GM12878 (cell line): Measurements from ENCODE around the gene SLX9.

ENCODE experiments used
- CTCF ChIP-seq, 3 experiments: IDR thresholded peaks in 2 of 3; conservative IDR thresholded peaks in 1 of 3; 2 replicates each; pipeline ENCODE4 v1.5.1; 2011; ENCODE audit warnings: low read depth in 3 of 3, low read length in 3 of 3, mild to moderate bottlenecking in 3 of 3, control low read depth in 2 of 3, moderate library complexity in 2 of 3, inconsistent platforms in 1 of 3, mixed read lengths in 1 of 3; ENCODE audit not compliant: control insufficient read depth in 2 of 3, insufficient read depth in 1 of 3; ENCODE audit errors: extremely low read depth in 1 of 3
- PBX3 ChIP-seq: IDR thresholded peaks from 2 replicates; pipeline ENCODE4 v1.6.1; 2011; ENCODE audit warnings: mild to moderate bottlenecking, low read depth, low read length, moderate library complexity; ENCODE audit not compliant: insufficient replicate concordance
- POLR2A ChIP-seq: IDR thresholded peaks from 2 replicates; pipeline ENCODE4 v1.6.1; 2011; ENCODE audit warnings: low read depth, mild to moderate bottlenecking, low read length
- RELA ChIP-seq: fragments of 450-650 bp; IDR thresholded peaks from 2 replicates; pipeline ENCODE4 v1.8.0; 2014; ENCODE audit warnings: borderline replicate concordance; ENCODE audit not compliant: partially characterized antibody
- TF ChIP-seq, protein P1 (sequence below): fragments of 450-650 bp; IDR thresholded peaks from 2 replicates; pipeline ENCODE4 v1.6.1; 2017; ENCODE audit warnings: mild to moderate bottlenecking
- TF ChIP-seq, protein P2 (sequence below): fragments of 450-650 bp; IDR thresholded peaks from 2 replicates; pipeline ENCODE4 v1.6.1; 2016; ENCODE audit warnings: mild to moderate bottlenecking

- TF ChIP-seq, protein P1, sequence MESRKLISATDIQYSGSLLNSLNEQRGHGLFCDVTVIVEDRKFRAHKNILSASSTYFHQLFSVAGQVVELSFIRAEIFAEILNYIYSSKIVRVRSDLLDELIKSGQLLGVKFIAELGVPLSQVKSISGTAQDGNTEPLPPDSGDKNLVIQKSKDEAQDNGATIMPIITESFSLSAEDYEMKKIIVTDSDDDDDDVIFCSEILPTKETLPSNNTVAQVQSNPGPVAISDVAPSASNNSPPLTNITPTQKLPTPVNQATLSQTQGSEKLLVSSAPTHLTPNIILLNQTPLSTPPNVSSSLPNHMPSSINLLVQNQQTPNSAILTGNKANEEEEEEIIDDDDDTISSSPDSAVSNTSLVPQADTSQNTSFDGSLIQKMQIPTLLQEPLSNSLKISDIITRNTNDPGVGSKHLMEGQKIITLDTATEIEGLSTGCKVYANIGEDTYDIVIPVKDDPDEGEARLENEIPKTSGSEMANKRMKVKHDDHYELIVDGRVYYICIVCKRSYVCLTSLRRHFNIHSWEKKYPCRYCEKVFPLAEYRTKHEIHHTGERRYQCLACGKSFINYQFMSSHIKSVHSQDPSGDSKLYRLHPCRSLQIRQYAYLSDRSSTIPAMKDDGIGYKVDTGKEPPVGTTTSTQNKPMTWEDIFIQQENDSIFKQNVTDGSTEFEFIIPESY = no peak
- TF ChIP-seq POLR2A (no peak), CTCF (IDR thresholded peaks at IDR 0.05 in 2 of 3, conservative IDR thresholded peaks at IDR 0.05 in 1 of 3; ENCODE audit: control insufficient read depth in 2 of 3, extremely low read depth in 1 of 3, insufficient read depth in 1 of 3, low read depth in 3 of 3, low read length in 3 of 3) (no peak), PBX3 (no peak), RELA (no peak)
- TF ChIP-seq, protein P2, sequence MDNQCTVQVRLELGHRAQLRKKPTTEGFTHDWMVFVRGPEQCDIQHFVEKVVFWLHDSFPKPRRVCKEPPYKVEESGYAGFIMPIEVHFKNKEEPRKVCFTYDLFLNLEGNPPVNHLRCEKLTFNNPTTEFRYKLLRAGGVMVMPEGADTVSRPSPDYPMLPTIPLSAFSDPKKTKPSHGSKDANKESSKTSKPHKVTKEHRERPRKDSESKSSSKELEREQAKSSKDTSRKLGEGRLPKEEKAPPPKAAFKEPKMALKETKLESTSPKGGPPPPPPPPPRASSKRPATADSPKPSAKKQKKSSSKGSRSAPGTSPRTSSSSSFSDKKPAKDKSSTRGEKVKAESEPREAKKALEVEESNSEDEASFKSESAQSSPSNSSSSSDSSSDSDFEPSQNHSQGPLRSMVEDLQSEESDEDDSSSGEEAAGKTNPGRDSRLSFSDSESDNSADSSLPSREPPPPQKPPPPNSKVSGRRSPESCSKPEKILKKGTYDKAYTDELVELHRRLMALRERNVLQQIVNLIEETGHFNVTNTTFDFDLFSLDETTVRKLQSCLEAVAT = no peak
Observed at GRCh38 chr21:44899768-44900558, 39.9 kb upstream of the SLX9 start.
